GM10266 (cell line): ENCODE measurements around the gene HIKESHI.
"Not testable (repeated sequence)": the region's sequence is repeated elsewhere in the genome, so short reads cannot be mapped to it uniquely, and the experiment has no call there.

Experiments
- DNase-seq: peaks from one replicate; pipeline ENCODE4 v3.0.0; 2012; ENCODE audit errors: extremely low spot score
- TF ChIP-seq, protein P1 (sequence below): IDR thresholded peaks from 2 replicates; pipeline ENCODE4 v1.5.1; 2012; ENCODE audit warnings: mild to moderate bottlenecking, low read depth; ENCODE audit not compliant: control insufficient read depth, insufficient read depth; ENCODE audit errors: missing control alignments

The HIKESHI gene

DNA sequence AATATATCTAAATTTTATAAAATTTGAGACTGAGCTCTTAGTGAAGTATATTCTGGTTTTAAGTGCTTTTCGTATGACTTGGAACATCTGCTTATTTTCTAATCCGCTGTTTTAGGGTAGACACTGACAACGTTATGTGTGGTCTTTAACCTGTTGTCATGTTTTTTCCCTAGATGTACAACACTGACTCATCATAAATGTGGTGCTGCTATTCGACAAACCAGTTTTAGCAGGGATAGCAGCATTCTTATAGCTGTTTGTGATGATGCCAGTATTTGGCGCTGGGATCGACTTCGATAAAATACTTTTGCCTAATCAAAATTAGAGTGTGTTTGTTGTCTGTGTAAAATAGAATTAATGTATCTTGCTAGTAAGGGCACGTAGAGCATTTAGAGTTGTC, 23.8 kb upstream of the HIKESHI start:
- DNase-seq = no peak
- TF ChIP-seq, protein P1, sequence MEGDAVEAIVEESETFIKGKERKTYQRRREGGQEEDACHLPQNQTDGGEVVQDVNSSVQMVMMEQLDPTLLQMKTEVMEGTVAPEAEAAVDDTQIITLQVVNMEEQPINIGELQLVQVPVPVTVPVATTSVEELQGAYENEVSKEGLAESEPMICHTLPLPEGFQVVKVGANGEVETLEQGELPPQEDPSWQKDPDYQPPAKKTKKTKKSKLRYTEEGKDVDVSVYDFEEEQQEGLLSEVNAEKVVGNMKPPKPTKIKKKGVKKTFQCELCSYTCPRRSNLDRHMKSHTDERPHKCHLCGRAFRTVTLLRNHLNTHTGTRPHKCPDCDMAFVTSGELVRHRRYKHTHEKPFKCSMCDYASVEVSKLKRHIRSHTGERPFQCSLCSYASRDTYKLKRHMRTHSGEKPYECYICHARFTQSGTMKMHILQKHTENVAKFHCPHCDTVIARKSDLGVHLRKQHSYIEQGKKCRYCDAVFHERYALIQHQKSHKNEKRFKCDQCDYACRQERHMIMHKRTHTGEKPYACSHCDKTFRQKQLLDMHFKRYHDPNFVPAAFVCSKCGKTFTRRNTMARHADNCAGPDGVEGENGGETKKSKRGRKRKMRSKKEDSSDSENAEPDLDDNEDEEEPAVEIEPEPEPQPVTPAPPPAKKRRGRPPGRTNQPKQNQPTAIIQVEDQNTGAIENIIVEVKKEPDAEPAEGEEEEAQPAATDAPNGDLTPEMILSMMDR = no peak

DNA sequence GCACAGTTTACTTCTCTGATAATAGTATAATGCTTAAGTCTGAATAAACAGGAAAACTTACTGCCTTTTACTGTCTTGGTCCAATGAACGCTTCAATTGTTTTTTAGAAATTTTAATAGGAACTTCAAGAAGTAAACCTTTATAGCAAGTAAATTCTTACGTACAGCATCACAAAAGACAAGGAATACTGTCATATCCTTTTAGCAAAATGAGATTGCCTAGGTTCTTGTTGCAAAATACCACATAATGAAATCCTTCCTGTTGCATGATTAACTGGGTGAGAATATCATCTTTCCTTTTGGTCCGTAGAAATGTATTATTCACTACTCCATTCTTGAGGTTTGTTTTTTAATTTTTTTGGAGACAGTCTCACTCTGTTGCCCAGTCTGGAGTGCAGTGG, 22.3 kb upstream of the HIKESHI start:
- TF ChIP-seq, protein P1 = no peak
- no peak for DNase-seq

DNA sequence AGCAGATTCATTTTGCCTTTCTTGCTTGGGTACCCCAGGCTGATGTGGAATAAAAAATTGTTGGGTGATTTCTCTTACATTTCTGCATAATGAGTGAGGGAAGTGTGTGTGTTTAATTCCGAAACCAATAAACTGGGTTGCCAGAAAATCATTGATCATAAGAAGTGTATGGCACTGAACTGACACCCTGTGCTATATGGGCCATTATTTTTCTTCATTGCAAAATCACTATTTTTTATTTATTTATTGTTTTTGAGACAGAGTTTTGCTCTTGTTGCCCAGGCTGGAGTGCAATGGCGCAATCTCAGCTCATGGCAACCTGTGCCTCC, 14.6 kb upstream of the HIKESHI start:
- TF ChIP-seq, protein P1 = no peak
- DNase-seq = no peak

DNA sequence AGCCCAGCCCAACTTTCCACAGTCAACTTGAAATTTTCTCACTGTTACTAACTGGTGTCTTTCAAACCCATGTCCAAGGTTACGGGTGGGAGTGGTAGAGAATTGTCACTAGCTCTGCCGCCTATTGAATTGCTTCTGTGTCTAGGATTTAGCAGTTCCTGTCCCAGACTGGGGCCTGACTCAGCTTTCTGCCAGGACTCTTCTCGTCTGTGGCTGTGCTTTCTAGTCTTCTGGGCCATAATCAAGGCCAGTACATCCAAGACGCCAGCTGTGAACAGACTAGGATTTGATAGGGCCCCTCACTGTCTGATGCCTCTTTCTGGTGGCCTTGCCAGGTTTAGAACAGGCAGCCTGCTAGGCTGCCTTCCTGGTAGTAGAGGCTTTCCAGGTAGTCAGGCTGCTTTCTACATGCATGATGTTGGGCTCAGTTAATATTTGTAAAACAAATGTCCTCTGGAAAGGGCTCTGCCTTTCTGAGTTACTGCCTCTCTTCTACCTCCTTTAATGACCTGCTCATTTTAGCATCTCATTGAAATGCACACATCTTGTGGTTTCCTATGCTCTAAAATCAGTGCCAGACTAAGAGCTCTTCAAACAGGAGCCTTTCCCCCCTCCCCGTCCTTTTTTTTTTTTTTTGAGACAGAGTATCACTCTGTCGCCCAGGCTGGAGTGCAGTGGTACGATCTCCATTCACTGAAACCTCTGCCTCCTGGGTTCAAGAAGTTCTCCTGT, 13.1 kb upstream of the HIKESHI start:
- no peak for DNase-seq

DNA sequence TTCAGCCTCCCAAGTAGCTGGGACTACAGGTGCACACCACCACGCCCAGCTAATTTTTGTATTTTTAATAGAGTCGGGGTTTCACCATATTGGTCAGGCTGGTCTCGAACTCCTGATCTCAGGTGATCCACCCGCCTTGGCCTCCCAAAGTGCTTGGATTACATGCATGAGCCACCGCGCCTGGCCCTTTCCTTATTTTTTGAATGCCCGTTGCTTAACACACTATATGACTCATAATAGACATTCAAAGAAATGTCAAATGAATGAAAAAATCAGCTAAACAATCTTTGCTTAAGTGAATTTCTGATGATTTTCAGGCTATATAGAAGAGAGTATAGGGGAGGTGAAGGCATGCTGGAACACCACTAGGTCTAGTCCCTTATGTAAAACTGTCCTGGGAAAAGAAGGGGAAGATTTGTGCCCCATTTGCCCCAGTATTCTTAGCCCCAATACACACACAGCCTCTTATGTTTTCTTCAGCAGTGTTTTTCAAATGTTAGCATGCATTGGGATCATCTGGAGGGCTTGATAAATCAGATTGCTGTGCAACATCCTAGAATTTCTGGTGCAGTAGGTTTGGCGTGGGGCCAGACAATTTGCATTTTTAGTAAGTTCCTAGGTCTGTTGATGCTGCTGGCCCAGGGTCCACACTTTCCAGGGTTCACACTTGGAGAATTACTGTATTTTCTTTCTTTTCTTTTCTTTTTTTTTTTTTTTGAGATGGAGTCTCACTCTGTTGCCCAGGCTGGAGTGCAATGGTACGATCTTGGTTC, 12.3 kb upstream of the HIKESHI start:
- DNase-seq = not testable (repeated sequence)

More for the DNA sequence above, 13.1 kb upstream of the HIKESHI start:
- TF ChIP-seq, protein P1 = no peak

DNA sequence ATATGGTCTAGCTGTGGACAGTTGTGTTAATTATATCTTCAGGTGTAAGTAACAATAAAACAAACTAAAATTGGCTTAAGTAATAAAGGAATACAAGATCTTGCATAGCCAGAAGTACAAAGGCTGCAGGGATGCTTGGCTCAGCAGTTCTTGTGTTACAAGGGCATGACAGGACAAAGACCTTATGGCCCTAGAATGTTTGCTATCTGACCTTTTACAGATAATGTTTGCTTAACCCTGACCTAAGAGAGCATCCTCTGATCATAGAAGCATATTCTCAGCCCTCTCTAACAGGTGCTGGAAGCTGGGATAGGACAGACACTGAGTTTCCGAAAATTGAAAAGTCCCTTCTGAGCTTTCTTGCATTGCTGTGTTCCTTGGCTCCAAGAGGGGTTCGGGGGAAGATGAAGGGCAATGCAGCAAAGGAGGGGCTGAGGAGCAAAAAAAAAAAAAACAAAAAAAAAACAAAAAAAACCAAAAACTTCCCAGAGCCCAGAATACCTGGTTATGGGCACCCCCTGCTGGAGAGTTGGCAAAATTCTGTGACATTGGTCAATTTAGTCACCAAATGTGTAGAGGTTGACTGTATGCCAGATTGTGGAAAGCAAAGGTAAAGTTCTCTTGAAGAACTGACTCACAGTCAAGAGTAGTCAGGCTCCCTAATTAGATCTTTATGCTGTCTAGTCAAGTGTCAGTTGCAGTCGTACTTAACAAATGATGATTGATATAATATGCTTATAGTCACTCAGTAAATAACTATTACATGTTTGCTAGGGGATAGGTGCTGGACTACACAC, 10.4 kb upstream of the HIKESHI start:
- TF ChIP-seq, protein P1 = peak; percentile 73
- DNase-seq = peak; percentile 29

DNA sequence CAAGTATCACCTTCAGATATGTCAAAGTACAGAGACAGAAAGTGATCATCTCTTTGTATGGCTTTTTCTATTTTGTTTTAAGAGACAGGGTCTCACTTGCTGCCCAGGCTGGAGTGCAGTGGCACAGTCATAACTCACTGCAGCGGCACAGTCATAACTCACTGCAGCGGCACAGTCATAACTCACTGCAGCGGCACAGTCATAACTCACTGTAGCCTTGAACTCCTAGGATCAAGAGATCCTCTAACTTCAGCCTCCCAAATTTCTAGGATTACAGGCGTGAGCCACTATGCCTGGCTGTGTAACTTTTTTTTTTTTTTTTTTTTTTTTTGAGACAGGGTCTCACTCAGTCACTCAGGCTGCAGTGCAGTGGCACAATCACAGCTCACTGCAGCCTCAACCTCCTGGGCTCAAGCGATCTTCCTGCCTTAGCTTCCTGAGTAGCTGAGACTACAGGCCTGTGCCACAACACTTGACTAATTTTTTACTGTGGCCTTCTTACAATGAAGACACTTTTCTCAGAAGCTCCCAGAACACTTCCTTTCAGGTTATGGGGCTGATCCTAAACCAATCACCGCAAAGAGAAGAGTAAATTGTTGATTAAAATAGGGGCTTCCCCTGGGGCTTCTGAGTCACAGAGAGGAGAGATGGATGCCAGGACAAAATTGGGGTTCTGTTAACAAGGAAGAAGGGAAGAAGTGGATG, 9.0 kb upstream of the HIKESHI start:
- TF ChIP-seq, protein P1 = no peak
- peak; percentile 34 for DNase-seq
